ENCODE data around the gene ZNF618. TPM values are rescaled to one million over a fixed set of nuclear protein-coding genes. Genes with fewer than 3 reads are reported as not detected.

Gene ZNF618
- total RNA-seq, 2 experiments from 2014 or later = 0.22 to 0.27 TPM

DNA sequence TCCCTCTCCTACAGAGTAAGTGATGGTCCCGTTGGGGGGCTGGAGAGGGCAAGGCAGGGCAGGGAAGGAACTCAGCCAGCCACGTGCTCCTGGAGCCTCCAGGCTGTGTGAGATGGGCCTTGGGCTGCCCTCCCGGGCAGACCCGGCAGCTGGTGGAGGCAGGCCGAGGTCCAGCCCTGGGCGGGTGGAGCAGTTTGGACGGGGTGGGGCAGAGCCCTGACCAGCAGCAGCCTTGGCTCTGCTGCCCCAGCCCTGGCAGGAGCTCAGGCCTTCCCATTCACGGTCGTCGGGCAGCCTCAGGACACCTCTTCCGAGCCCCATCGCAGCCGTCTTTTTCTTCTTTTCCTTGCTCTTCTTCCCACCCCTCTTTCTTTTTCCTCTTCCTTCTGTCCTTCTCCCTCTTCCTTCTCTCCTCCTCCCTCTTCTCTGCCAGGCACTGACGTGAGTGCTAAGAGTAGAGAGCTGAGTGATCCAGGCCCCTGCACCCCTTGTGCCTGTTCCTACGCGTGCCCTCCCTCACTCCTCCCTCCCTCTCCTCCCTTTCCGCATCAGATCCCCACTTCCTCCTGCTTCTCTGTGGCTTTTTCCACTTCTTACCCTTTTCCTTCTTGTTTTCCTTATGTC, 159.2 kb downstream of the ZNF618 start:
- no peaks in the 10 kb centered on the region for H3K4me1 Mint-ChIP-seq (ENCODE audit: low read depth)
- no peaks in the 10 kb centered on the region for H3K9me3 Mint-ChIP-seq
- H3K27me3 Mint-ChIP-seq = no peaks in the 10 kb centered on the region
- H3K4me3 Mint-ChIP-seq = no peak overlapping the region
- no peak for ATAC-seq
- no peak for DNase-seq
- no peak for TF ChIP-seq CTCF (IDR thresholded peaks at IDR 0.05)
- POLR2A ChIA-PET = no interaction called here
- CTCF ChIA-PET = no interaction called here
- H3K36me3 Mint-ChIP-seq (ENCODE audit: low read depth) = no peaks in the 10 kb centered on the region
- H3K27ac Mint-ChIP-seq = no peak overlapping the region
- intact Hi-C loops (cut with micrococcal nuclease) = no loop called here

DNA sequence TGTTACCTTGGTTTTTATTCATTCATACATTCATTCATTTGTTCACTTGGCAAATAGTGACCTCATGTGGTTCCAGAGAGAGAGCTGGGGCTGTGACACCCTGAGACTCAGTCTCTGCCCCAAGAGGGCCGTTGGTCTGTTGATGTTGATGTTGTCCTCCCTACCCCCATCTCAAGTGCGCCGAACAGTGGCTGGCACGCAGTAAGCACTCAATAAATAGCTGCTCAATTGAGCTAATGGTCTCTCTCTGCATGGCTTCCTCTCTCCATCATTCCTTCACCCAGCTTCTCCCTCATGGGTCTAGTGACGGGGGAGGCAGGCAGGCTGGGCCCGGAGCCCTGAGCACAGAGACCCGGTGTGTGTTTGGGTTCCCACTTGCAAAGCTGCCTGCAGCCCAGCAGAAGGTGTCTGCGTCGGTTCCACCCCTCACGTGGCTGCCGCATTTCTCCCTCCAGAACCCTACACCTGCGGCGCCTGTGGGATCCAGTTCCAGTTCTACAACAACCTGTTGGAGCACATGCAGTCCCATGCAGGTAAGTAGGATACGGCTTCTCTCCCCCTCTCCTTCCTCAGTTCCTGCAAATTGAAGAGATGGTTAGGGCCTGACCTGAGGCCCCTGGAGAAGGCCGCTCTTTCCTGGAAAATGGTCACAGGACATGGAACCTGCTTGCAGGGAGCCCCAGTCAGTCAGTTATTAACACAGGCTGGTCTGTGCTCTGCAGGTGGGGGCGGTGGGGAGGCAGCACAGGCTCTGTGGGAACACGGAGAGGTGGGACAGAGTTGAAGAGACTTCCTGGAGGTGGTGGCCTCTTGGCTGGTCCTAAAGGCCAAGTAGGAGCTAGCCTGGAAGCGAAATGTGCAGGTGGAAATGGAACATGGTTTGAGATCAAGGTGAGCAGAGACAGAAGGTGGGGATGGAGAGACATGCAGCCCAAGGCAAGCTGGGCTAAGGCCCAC, 160.0 kb downstream of the ZNF618 start:
- TF ChIP-seq CTCF (IDR thresholded peaks at IDR 0.05) = no peak
- H3K27me3 Mint-ChIP-seq = no peaks in the 10 kb centered on the region
- CTCF ChIA-PET = interaction anchor here (1.2 kb wide), 1 partner anchor 73 kb away, joined by 3 read pairs; no protein-coding TSS in a partner anchor
- no peak for DNase-seq
- no peak overlapping the region for H3K27ac Mint-ChIP-seq
- no peaks in the 10 kb centered on the region for H3K4me1 Mint-ChIP-seq (ENCODE audit: low read depth)
- POLR2A ChIA-PET = no interaction called here
- H3K4me3 Mint-ChIP-seq = no peak overlapping the region
- no peaks in the 10 kb centered on the region for H3K9me3 Mint-ChIP-seq
- intact Hi-C loops (cut with micrococcal nuclease) = no loop called here
- H3K36me3 Mint-ChIP-seq (ENCODE audit: low read depth) = no peaks in the 10 kb centered on the region
- ATAC-seq = no peak

- ATAC-seq (no peak), DNase-seq (no peak)
- Mint-ChIP-seq H3K27me3 (no peaks in the 10 kb centered on the region), H3K9me3 (no peaks in the 10 kb centered on the region), H3K4me1 (ENCODE audit: low read depth) (no peaks in the 10 kb centered on the region), H3K27ac (no peak overlapping the region), H3K4me3 (no peak overlapping the region), H3K36me3 (ENCODE audit: low read depth) (no peaks in the 10 kb centered on the region)
- no peak for TF ChIP-seq CTCF (IDR thresholded peaks at IDR 0.05)
- ChIA-PET POLR2A (no interaction called here), CTCF (no interaction called here)
- intact Hi-C loops (cut with micrococcal nuclease) = no loop called here
Observed at GRCh38 chr9:114037249-114037648, 161.1 kb downstream of the ZNF618 start.

DNA sequence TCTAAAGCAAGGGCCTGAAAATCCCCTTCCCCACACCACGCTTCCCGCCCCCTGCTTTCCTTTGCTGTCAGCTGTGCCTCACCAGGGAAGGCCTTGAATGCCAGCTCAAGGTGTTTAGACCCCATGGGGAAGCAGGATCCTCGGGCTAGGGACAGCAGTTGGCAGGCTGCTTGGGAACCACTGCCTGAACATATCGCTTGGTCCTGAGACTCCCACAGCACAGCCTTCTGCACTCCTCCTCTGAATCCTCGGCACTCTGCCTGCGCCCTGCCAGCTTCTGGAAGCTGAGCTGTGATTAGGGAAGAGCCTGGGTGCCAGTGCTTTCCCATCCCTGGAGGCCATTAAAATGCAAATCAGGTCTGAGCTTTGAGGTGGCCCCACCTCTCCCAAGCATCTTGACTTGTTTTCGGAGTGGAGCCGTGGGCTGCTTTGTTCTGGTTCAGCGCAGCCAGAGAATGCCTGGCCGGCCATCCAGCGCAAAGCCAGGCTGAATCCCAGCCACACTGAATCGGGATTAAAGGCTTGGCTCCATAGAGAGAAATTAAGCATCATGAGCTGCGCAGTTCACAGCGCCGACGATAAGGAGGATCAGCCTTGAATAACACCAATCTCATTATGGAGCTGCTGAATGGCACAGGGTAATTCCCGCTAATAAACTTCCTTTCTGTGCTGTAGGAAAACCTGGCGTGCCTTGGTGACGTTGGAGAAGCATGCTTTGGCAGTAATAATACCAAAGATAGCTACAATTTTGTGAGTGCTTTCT, 162.0 kb downstream of the ZNF618 start:
- no peak overlapping the region for H3K27ac Mint-ChIP-seq
- CTCF ChIA-PET = interaction anchor here (0.8 kb wide), 1 partner anchor 44 kb away, joined by 3 read pairs; no protein-coding TSS in a partner anchor
- POLR2A ChIA-PET = no interaction called here
- TF ChIP-seq CTCF (IDR thresholded peaks at IDR 0.05) = no peak
- H3K9me3 Mint-ChIP-seq = no peaks in the 10 kb centered on the region
- H3K4me3 Mint-ChIP-seq = no peak overlapping the region
- no peaks in the 10 kb centered on the region for H3K36me3 Mint-ChIP-seq (ENCODE audit: low read depth)
- DNase-seq = no peak
- ATAC-seq = no peak
- intact Hi-C loops (cut with micrococcal nuclease) = no loop called here
- no peaks in the 10 kb centered on the region for H3K27me3 Mint-ChIP-seq
- no peaks in the 10 kb centered on the region for H3K4me1 Mint-ChIP-seq (ENCODE audit: low read depth)
